GOT3 (cell line): ENCODE data around the gene KCNK17.

Experiments used
- DNase-seq: peaks from one replicate; lab custom pipeline; 2025; ENCODE audit warnings: mixed read lengths; lab: John Stamatoyannopoulos, UW

KCNK17 gene

GRCh38 chr6:39266782-39267355 lies 47.4 kb downstream of the KCNK17 start:
- no peak for DNase-seq

GRCh38 chr6:39266375-39266774 lies 47.8 kb downstream of the KCNK17 start:
- no peak for DNase-seq

GRCh38 chr6:39263303-39264037 lies 50.7 kb downstream of the KCNK17 start:
- no peak for DNase-seq

- DNase-seq: no peak
Observed at GRCh38 chr6:39261751-39262150, 52.5 kb downstream of the KCNK17 start.

GRCh38 chr6:39260953-39261352 lies 53.3 kb downstream of the KCNK17 start:
- no peak for DNase-seq

- DNase-seq: no peak
Observed at GRCh38 chr6:39260456-39260855, 53.8 kb downstream of the KCNK17 start.

GRCh38 chr6:39256294-39256940 lies 57.8 kb downstream of the KCNK17 start:
- no peak for DNase-seq

- DNase-seq: no peak
Observed at GRCh38 chr6:39254999-39255535, 59.2 kb downstream of the KCNK17 start.

- no peak for DNase-seq
Observed at GRCh38 chr6:39251406-39251805, 62.8 kb downstream of the KCNK17 start.

- no peak for DNase-seq
Observed at GRCh38 chr6:39250507-39250906, 63.7 kb downstream of the KCNK17 start.

- DNase-seq: no peak
Observed at GRCh38 chr6:39249278-39249677, 64.9 kb downstream of the KCNK17 start.
